ENCODE results near the gene BHLHA9.

BHLHA9 gene

GRCh38 chr17:1255041-1255440 lies 15.2 kb upstream of the BHLHA9 start:
- no peak for DNase-seq (ENCODE audit: low read depth)

- DNase-seq (ENCODE audit: low read depth): no peak
Observed at GRCh38 chr17:1256699-1257098, 13.5 kb upstream of the BHLHA9 start.

- no peak for DNase-seq (ENCODE audit: low read depth)
Observed at GRCh38 chr17:1260086-1260769, 10.0 kb upstream of the BHLHA9 start.

GRCh38 chr17:1260770-1261161 lies 9.5 kb upstream of the BHLHA9 start:
- no peak for DNase-seq (ENCODE audit: low read depth)

DNA sequence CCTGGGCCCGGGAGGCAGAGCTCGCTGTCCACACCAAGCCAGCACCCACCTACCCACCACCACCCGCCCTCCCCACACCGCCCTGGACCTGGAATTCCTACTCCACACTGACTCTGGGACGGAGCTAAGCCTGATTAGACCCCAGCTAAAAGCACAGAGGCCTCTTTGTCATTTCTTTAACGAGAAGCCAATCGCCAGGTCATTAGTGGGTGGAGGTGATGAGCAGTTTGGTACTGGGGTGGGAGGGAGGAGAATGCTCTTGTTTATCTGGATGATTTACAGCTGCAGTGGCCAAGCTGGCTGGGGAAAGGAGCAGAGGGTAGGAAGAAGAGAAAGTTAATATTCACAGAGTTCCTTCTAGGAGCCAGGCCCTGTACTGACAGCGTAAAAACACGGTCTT lies 6.0 kb upstream of the BHLHA9 start:
- DNase-seq (ENCODE audit: low read depth): no peak

DNA sequence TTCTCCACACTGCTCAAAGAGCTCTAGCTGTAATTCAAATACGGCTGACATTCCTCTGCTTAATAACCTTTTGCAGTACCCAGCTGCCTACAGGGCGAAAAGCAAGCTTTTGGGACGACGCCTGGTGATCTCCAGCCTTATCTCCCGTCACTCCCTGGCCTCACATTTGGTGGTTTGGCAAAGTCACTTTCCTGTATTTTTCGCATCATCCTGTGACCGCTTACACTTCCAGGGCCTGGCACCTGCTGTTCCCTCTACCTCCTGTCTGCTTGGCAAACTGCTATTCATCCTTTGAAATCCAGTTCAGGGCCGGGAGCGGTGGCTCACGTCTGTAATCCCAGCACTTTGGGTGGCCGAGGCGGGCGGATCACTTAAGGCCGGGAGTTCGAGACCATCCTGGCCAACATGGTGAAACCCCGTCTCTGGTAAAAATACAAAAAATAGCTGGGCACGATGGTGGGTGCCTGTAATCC lies 2.7 kb upstream of the BHLHA9 start:
- DNase-seq (ENCODE audit: low read depth): no peak

DNA sequence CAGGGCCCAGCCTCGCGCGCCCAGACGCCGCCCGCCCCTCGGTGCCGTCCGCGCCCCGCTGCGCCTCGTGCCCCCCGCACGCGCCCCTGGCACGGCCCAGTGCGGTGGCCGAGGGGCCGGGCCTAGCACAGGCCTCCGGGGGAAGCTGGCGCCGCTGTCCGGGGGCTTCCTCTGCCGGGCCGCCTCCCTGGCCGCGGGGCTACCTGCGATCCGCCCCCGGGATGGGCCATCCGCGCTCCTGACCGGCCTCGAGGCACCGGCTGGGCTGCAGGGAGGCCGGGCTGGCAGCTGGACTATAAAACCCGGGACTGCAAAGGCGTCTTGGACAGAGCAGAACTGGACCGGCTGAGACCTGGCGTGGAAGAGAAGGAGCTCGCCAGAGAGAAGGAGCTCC lies 783 bp downstream of the BHLHA9 start:
- no peak for DNase-seq (ENCODE audit: low read depth)

GRCh38 chr17:1271441-1271840 lies 1.2 kb downstream of the BHLHA9 start:
- DNase-seq (ENCODE audit: low read depth): no peak

- no peak for DNase-seq (ENCODE audit: low read depth)
Observed at GRCh38 chr17:1272701-1273100, 2.5 kb downstream of the BHLHA9 start.

GRCh38 chr17:1273492-1274244 lies 3.4 kb downstream of the BHLHA9 start:
- no peak for DNase-seq (ENCODE audit: low read depth)

DNA sequence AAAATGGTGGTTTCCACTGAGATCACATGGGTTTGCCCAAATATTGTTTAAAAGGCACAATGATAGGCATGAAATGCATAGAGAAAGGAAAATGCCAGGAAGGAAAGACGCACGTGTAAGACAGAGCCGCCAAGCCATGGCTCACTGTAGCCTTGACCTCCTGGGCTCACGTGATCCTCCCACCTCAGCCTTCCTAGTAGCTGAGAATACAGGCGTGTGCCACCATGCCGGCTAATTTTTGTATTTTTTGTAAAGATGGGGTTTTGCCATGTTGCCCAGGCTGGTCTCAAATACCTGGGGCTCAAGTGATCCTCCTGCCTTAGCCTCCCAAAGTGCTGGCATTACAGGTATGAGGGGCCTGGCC lies 4.0 kb downstream of the BHLHA9 start:
- no peak for DNase-seq (ENCODE audit: low read depth)

- no peak for DNase-seq (ENCODE audit: low read depth)
Observed at GRCh38 chr17:1275205-1275961, 5.1 kb downstream of the BHLHA9 start.

- peak; percentile 56 for DNase-seq (ENCODE audit: low read depth)
Observed at GRCh38 chr17:1275962-1276736, 5.9 kb downstream of the BHLHA9 start.

DNA sequence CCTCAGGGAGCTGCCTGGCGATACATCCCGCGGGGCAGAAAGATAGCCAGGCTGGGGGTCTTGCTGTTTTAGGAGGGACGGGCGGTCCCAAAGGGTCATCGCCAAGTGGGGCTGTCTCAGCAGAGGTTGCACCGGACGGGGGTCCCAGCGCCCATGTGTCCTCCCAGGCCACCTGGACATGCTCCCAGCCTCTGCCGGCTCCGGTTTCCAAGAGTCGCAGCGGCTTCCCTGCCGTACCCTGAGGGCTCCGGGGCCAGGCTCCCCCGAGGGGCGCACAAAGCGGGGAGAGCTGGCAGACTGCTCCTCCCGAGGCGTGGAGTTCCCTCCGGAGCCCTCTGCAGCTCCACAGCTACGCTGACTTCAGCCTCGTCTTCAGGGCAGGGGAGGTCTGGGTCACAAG lies 10.4 kb downstream of the BHLHA9 start:
- no peak for DNase-seq (ENCODE audit: low read depth)

DNA sequence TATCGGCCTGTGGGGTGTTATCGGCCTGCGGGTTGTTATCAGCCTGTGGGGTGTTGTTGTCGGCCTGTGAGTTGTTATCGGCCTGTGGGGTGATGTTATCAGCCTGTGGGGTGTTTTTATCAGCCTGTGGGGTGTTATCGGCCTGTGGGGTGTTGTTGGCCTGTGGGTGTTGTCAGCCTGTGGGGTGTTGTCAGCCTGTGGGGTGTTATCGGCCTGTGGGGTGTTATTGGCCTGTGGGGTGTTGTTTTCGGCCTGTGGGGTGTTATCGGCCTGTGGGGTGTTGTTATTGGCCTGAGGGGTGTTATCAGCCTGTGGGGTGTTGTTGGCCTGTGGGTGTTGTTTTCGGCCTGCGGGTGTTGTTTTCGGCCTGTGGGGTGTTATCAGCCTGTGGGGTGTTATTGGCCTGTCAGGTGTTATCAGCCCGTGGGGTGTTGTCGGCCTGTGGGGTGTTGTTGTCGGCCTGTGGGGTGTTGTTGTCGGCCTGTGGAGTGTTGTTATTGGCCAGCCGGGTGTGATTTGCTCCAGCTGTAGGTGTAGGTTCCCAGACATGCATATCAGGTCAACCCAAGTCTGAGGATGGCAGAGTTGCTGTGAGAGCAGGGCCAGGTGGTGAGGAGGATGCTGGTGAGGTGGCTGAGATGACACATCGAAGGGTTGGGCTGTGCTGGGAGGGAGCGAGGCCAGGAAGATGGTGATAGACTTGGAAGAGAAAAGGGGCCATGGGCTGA lies 16.3 kb downstream of the BHLHA9 start:
- no peak for DNase-seq (ENCODE audit: low read depth)

GRCh38 chr17:1289695-1290094 lies 19.5 kb downstream of the BHLHA9 start:
- no peak for DNase-seq (ENCODE audit: low read depth)

DNA sequence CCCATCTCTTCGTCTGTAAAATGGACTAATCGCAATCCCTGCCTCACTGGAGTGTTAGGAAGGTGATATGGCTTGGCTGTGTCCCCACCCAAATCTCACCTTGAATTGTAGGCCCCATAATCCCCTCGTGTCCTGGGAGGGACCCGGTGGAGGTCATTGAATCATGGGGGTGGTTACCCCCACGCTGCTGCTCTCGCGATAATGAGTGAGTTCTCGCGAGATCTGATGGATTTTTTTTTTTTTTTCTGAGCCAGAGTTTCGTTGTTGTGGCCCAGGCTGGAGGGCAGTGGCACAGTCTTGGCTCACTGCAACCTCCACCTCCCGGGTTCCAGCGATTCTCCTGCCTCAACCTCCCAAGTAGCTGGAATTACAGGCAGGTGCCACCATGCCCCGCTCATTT lies 20.4 kb downstream of the BHLHA9 start:
- no peak for DNase-seq (ENCODE audit: low read depth)

DNA sequence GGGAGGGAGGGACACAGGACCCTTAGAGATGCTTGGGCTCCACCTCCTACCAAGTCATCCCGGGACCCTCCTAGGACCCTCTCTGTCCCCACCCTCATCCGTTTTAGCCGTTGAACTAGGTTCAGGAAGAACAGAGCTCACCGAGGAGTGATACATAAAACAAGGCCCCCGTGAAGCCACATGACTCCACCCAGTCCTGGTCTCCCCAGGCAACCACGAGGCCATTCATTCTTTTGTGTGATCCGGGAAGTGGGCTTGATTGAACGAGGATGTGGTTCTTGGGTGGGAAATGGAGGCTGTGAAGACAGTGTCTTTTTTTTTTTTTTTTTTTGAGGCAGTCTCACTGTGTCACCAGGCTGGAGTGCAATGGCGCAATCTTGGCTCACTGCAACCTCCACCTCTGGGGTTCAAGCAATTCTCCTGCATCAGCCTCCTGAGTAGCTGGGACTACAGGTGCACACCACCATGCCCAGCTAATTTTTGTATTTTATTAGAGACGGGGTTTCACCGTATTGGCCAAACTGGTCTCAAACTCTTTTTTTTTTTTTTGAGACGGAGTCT lies 24.0 kb downstream of the BHLHA9 start:
- peak; percentile 54 for DNase-seq (ENCODE audit: low read depth)

- DNase-seq (ENCODE audit: low read depth): no peak
Observed at GRCh38 chr17:1298606-1299005, 28.4 kb downstream of the BHLHA9 start.

DNA sequence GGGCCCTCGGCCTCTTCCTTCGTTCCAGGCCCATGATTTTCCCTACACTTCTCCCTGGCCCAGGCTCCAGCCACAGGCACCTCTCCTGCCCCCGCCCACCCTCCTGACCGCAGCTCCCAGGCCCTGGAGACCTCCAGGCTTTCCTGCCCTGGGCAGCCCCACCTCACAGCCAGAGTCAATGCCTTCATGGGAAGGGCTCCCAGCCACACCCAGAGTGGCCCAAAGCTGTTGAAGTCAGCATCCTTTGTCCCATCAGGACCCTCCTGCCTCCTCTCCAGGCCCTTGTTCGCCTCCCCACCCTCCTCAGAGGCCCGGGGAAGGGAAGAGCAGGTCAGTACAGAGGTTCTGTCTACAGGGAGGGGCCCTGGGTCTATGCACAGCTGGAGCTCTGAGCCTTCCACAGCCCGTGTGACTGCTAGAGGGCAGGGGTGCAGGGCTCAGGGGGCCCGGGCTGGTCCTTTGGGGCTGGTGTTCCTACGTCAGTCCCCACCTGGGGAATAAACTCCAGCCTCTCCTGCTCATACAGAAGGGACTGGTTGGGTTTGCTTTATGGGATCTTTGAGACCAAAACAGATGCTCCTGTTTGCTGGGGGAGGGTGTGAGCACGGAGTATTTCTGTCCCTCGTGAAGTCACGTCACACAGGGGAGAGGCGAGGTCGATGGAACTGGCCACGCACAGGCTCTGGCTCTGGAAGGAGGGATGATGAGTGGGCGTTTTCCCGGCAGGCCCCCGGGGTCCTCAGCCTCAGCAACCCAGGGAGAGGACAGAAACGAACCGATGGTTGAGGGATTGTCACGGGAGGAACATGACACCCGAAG lies 29.5 kb downstream of the BHLHA9 start:
- DNase-seq (ENCODE audit: low read depth): no peak
